KMS-11 (cell line): ENCODE data around the gene MX2.

ENCODE experiments used
- H2AFZ ChIP-seq: fragments of 200-600 bp; sonication (generic); 2 replicates; pipeline ENCODE4 v1.6.1; 2016; ENCODE audit warnings: antibody characterized with exemption, mixed run types, low read depth
- H3K27ac ChIP-seq: fragments of 200-600 bp; sonication (generic); 2 replicates; pipeline ENCODE4 v1.6.1; 2016; ENCODE audit warnings: mild to moderate bottlenecking, mixed run types
- H3K27me3 ChIP-seq: fragments of 200-600 bp; sonication (generic); 2 replicates; pipeline ENCODE4 v1.6.1; 2017; ENCODE audit warnings: mild to moderate bottlenecking, low read depth, mixed run types, moderate library complexity; ENCODE audit not compliant: insufficient read depth
- H3K36me3 ChIP-seq: fragments of 200-600 bp; sonication (generic); 2 replicates; pipeline ENCODE4 v1.6.1; 2017; ENCODE audit warnings: mild to moderate bottlenecking, mixed run types; ENCODE audit not compliant: insufficient read depth
- H3K4me1 ChIP-seq: fragments of 200-600 bp; sonication (generic); 2 replicates; pipeline ENCODE4 v1.6.1; 2016; ENCODE audit warnings: mild to moderate bottlenecking, low read depth, mixed run types; ENCODE audit not compliant: poor library complexity, severe bottlenecking
- H3K4me2 ChIP-seq: fragments of 200-600 bp; sonication (generic); 2 replicates; pipeline ENCODE4 v1.7.0; 2016; ENCODE audit warnings: mild to moderate bottlenecking, mixed run types
- H3K4me3 ChIP-seq: fragments of 200-600 bp; sonication (generic); IDR thresholded peaks from 2 replicates; pipeline ENCODE4 v1.6.1; 2017; ENCODE audit warnings: low read depth, low read length, mixed read lengths; ENCODE audit not compliant: insufficient read depth
- H3K79me2 ChIP-seq: fragments of 200-600 bp; sonication (generic); 2 replicates; pipeline ENCODE4 v1.6.1; 2016; ENCODE audit warnings: low read depth, mixed run types; ENCODE audit not compliant: insufficient read depth
- H3K9ac ChIP-seq: fragments of 200-600 bp; sonication (generic); 2 replicates; pipeline ENCODE4 v1.6.1; 2016; ENCODE audit warnings: mild to moderate bottlenecking, mixed run types
- H4K20me1 ChIP-seq: fragments of 200-600 bp; sonication (generic); 2 replicates; pipeline ENCODE4 v1.6.1; 2016; ENCODE audit warnings: mild to moderate bottlenecking, mixed run types; ENCODE audit not compliant: insufficient read depth
- TF ChIP-seq, protein P1 (sequence below): fragments of 200-600 bp; sonication (generic); conservative IDR thresholded peaks from 2 replicates; pipeline ENCODE4 v1.6.1; 2017; ENCODE audit warnings: low read depth, mild to moderate bottlenecking, antibody characterized with exemption, low read length, moderate library complexity, mixed read lengths

MX2 gene

GRCh38 chr21:41362605-41363369 lies 960 bp downstream of the MX2 start:
- H3K27me3 ChIP-seq = no peaks in the 10 kb centered on the region
- no peaks in the 10 kb centered on the region for H3K79me2 ChIP-seq
- peaks cover 27% of the 10 kb centered on the region for H3K4me1 ChIP-seq
- no peaks in the 10 kb centered on the region for H3K36me3 ChIP-seq
- H4K20me1 ChIP-seq = no peaks in the 10 kb centered on the region
- H2AFZ ChIP-seq = peak overlapping the region; percentile 48; the same call in 1 of the 2 replicates
- TF ChIP-seq, protein P1, sequence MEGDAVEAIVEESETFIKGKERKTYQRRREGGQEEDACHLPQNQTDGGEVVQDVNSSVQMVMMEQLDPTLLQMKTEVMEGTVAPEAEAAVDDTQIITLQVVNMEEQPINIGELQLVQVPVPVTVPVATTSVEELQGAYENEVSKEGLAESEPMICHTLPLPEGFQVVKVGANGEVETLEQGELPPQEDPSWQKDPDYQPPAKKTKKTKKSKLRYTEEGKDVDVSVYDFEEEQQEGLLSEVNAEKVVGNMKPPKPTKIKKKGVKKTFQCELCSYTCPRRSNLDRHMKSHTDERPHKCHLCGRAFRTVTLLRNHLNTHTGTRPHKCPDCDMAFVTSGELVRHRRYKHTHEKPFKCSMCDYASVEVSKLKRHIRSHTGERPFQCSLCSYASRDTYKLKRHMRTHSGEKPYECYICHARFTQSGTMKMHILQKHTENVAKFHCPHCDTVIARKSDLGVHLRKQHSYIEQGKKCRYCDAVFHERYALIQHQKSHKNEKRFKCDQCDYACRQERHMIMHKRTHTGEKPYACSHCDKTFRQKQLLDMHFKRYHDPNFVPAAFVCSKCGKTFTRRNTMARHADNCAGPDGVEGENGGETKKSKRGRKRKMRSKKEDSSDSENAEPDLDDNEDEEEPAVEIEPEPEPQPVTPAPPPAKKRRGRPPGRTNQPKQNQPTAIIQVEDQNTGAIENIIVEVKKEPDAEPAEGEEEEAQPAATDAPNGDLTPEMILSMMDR = no peak
- no peak overlapping the region for H3K4me3 ChIP-seq
- H3K4me2 ChIP-seq = peak overlapping the region; percentile 70
- H3K9ac ChIP-seq = peak overlapping the region; percentile 33; the same call in 1 of the 2 replicates
- H3K27ac ChIP-seq = peak overlapping the region; percentile 71; the same call in 1 of the 2 replicates

- peaks cover 27% of the 10 kb centered on the region for H3K4me1 ChIP-seq
- no peak overlapping the region for H2AFZ ChIP-seq
- H3K4me3 ChIP-seq = no peak overlapping the region
- H3K36me3 ChIP-seq = no peaks in the 10 kb centered on the region
- no peak overlapping the region; the same call in 1 of the 2 replicates for H3K27ac ChIP-seq
- H3K79me2 ChIP-seq = no peaks in the 10 kb centered on the region
- H3K4me2 ChIP-seq = peak overlapping the region; percentile 70; the same call in 1 of the 2 replicates
- TF ChIP-seq, protein P1 = no peak
- H3K27me3 ChIP-seq = no peaks in the 10 kb centered on the region
- no peak overlapping the region for H3K9ac ChIP-seq
- H4K20me1 ChIP-seq = no peaks in the 10 kb centered on the region
These were observed 1.8 kb downstream of the MX2 start for GRCh38 chr21:41363370-41364270.

DNA sequence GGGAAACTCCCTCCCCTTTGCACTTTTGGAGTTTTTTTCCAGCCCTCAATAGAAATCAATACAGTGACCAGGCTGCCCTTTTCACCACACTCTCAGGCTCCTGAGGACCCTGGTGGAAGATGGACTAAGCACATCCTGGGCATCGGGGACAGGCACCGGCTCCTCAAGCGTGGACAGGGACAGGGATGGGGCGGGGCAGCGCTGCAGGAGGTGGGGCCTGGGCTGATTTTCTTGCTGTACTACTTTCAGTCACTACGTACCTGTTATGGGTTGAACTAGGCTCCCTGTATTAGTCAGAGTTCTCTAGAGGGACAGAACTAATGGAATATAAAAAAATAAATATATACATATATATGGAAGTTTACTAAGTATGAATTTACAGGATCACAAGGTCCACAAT lies 2.5 kb downstream of the MX2 start:
- Histone ChIP-seq H3K27ac (no peak overlapping the region), H3K27me3 (no peaks in the 10 kb centered on the region), H3K4me3 (no peak overlapping the region), H3K36me3 (no peaks in the 10 kb centered on the region), H4K20me1 (no peaks in the 10 kb centered on the region), H3K79me2 (no peaks in the 10 kb centered on the region), H3K4me1 (peaks cover 27% of the 10 kb centered on the region), H3K9ac (no peak overlapping the region), H2AFZ (no peak overlapping the region), H3K4me2 (no peak overlapping the region)
- TF ChIP-seq, protein P1 = no peak

GRCh38 chr21:41365377-41366107 lies 3.7 kb downstream of the MX2 start:
- TF ChIP-seq, protein P1 = no peak
- Histone ChIP-seq H3K4me3 (no peak overlapping the region), H3K4me1 (peaks cover 27% of the 10 kb centered on the region), H4K20me1 (no peaks in the 10 kb centered on the region), H3K9ac (no peak overlapping the region), H3K27ac (no peak overlapping the region), H2AFZ (no peak overlapping the region), H3K27me3 (no peaks in the 10 kb centered on the region), H3K4me2 (no peak overlapping the region), H3K79me2 (no peaks in the 10 kb centered on the region), H3K36me3 (no peaks in the 10 kb centered on the region)
